Muscle of arm (tissue), 12 donors: ENCODE data around the gene SLBP. TPM values are rescaled to one million over a fixed set of nuclear protein-coding genes. Genes with fewer than 3 reads are reported as not detected.
"Not testable (repeated sequence)": the region's sequence is repeated elsewhere in the genome, so short reads cannot be mapped to it uniquely, and the experiment has no call there.

Source experiments
- DNase-seq: peaks from one replicate; pipeline ENCODE4 v3.0.0-alpha.2; 2013
- polyA plus RNA-seq, 12 donors: library from polyadenylated mRNA; unstranded; fragments of 120-200 nt; gene quantifications; one replicate each; pipeline ENCODE4 v1.2.1, GENCODE V29; 2013; ENCODE audit not compliant: insufficient read length in 12 of 12

The SLBP gene
- polyA plus RNA-seq, 12 donors: 32.0 to 57.2 (median 38.6) TPM; not detected in 1

- DNase-seq: no peak
Measured at GRCh38 chr4:1682860-1683259, 29.3 kb downstream of the SLBP start.

- DNase-seq: no peak
Measured at GRCh38 chr4:1678244-1678643, 33.9 kb downstream of the SLBP start.

- no peak for DNase-seq
Measured at GRCh38 chr4:1676605-1677525, 35.3 kb downstream of the SLBP start.

GRCh38 chr4:1675802-1676137, 36.3 kb downstream of the SLBP start:
- DNase-seq: no peak

- DNase-seq: no peak
Measured at GRCh38 chr4:1675136-1675801, 36.9 kb downstream of the SLBP start.

- DNase-seq: no peak
Measured at GRCh38 chr4:1674682-1675081, 37.4 kb downstream of the SLBP start.

- no peak for DNase-seq
Measured at GRCh38 chr4:1673671-1674070, 38.4 kb downstream of the SLBP start.

GRCh38 chr4:1671011-1671410, 41.1 kb downstream of the SLBP start:
- not testable (repeated sequence) for DNase-seq

GRCh38 chr4:1670279-1670678, 41.8 kb downstream of the SLBP start:
- no peak for DNase-seq

- DNase-seq: no peak
Measured at GRCh38 chr4:1669850-1670249, 42.3 kb downstream of the SLBP start.

- DNase-seq: no peak
Measured at GRCh38 chr4:1669270-1669669, 42.8 kb downstream of the SLBP start.

- DNase-seq: no peak
Measured at GRCh38 chr4:1668488-1668840, 43.7 kb downstream of the SLBP start.

GRCh38 chr4:1667273-1667672, 44.8 kb downstream of the SLBP start:
- no peak for DNase-seq

- DNase-seq: no peak
Measured at GRCh38 chr4:1666391-1666790, 45.7 kb downstream of the SLBP start.

- no peak for DNase-seq
Measured at GRCh38 chr4:1664141-1664540, 48.0 kb downstream of the SLBP start.

- no peak for DNase-seq
Measured at GRCh38 chr4:1663549-1663948, 48.6 kb downstream of the SLBP start.

- no peak for DNase-seq
Measured at GRCh38 chr4:1661695-1662094, 50.4 kb downstream of the SLBP start.

- no peak for DNase-seq
Measured at GRCh38 chr4:1660948-1661677, 51.0 kb downstream of the SLBP start.

- no peak for DNase-seq
Measured at GRCh38 chr4:1659104-1660043, 52.7 kb downstream of the SLBP start.

GRCh38 chr4:1658581-1658980, 53.5 kb downstream of the SLBP start:
- DNase-seq: no peak

GRCh38 chr4:1658146-1658545, 54.0 kb downstream of the SLBP start:
- no peak for DNase-seq

GRCh38 chr4:1656986-1657385, 55.1 kb downstream of the SLBP start:
- no peak for DNase-seq
